GM12892 (cell line): Measurements from ENCODE around the gene NR2C2. TPM values are rescaled to one million over a fixed set of nuclear protein-coding genes. Genes with fewer than 3 reads are reported as not detected.
A peak's percentile ranks its signal among the peaks of the same experiment; 100 is the strongest.
"Not testable (repeated sequence)": the region's sequence is repeated elsewhere in the genome, so short reads cannot be mapped to it uniquely, and the experiment has no call there.

Source experiments
- DNase-seq: peaks from one replicate; pipeline ENCODE4 v3.0.0; 2011; ENCODE audit not compliant: insufficient read length
- FAIRE-seq: peaks from 2 replicates; lab custom pipeline; 2011; peaks lifted over from hg19 to GRCh38; lab: Jason Lieb, UNC
- POLR2A ChIP-seq: IDR thresholded peaks from 2 replicates; pipeline ENCODE4 v1.6.1; 2011; ENCODE audit warnings: low read depth, low read length, control low read depth
- POLR2AphosphoS5 ChIP-seq: IDR thresholded peaks from 2 replicates; pipeline ENCODE4 v1.6.1; 2011; ENCODE audit warnings: low read depth, low read length, control low read depth
- TAF1 ChIP-seq: IDR thresholded peaks from 2 replicates; pipeline ENCODE4 v1.6.1; 2011; ENCODE audit warnings: low read depth, mild to moderate bottlenecking, control low read depth, low read length, borderline replicate concordance
- polyA plus RNA-seq: library from polyadenylated mRNA; unstranded; fragments of >200 nt; gene quantifications from one replicate; pipeline ENCODE4 v1.2.1, GENCODE V29; 2012; ENCODE audit warnings: missing spikeins, inconsistent platforms; ENCODE audit not compliant: missing spikeins

The NR2C2 gene
- polyA plus RNA-seq = 16.0 TPM

DNA sequence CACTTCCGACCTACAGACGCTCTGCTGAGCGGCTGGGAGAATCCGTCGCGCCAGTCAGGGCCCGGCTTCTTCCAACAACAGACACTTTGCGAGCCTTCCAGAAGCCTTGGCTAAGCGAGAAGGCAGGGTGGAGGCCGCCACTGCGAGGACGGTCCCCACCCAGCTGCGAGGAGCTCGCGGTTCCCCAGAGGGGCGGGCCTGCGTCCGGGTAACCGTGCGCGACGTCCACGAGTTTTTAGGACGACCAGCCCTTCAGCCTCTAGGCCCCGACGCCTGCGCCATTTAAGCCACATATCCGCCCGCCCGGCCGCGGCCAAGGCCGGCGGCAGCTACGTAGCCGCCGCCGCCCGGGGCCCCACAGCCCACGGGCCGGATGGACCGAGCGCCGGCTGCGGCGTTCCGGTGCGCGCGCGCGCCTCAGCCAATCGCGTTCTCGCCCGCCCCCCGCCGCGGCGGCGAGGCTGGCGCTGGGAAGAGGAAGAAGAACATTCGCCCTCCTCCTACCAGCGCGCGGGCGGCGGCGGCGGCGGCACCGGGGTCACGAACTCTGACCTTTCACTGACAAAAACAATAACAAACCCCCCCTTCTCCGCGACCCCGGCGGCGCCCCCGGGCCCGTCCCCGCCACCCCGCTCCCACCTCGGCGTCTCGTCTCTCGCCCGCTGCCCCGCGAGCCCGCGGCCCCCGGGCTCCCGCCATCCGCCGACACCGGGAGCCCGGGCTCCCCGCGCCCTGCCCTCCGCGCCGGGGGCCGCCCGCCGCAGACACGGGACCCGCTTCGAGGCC lies at the start of gene NR2C2:
Gene NR2C2, plus strand, starts transcription at position 484 of the 786 bp plus-strand sequence. CDS start 56,332 bp downstream, outside the sequence.
- FAIRE-seq (peak; percentile 96), DNase-seq (peak; percentile 77)
- TF ChIP-seq TAF1 = peak; percentile 51; the same call in 1 of the 2 replicates
- peak; percentile 89 for TF ChIP-seq POLR2A
- peak; percentile 76 for TF ChIP-seq POLR2AphosphoS5

DNA sequence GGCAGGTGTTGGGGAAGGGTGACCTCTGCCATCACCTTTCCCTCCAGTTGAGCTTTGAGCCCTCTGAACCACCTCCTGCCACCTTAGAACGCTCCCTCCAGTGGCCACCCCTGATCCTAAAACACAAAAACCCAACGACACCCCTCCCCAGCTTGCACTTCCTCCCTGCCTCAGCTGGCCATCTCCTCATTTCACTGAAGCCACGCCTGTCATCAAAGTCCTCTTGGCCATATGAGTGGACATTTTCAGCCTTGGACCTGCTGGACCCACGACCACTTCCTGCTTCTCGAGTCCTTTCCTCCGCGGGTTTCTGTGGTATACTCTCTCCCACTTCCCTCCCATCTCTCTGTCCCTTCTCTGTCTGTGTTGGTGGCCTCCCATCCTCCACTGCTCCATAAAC lies 48.5 kb upstream of the NR2C2 start:
- TF ChIP-seq POLR2AphosphoS5 (no peak), TAF1 (no peak), POLR2A (no peak)
- no peak for DNase-seq
- FAIRE-seq = no peak

DNA sequence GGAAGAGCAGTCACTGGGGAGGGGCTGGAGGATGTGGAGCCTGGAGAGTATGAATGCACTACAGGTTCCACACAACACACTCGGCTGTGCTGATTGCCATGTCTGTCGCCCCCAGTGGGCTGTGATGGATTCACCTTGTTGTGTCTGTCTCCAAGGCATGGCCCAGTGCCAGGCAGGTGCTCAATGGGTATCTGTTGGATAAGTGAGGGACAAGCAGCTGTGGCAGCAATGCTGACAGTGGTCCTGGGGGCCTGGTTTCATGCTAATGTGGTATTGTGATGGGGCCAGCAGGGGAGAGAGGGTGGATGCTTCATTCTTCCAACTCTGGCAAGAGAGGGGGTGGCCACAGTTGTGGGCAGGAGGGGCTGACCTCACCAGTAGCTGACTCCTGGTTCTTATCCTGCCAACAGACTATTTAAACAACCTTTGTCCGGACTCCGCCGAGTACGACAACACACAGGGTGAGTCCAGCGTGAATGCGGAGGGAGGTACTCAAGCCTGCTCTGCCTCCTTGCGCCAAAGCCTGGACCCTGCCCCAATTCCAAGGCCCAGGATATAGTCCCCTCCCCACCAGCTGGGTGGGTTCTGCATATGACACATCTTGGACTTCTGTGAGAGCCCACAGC lies 47.3 kb upstream of the NR2C2 start:
- FAIRE-seq (no peak), DNase-seq (no peak)
- TF ChIP-seq TAF1 = no peak
- TF ChIP-seq POLR2A = no peak
- no peak for TF ChIP-seq POLR2AphosphoS5

DNA sequence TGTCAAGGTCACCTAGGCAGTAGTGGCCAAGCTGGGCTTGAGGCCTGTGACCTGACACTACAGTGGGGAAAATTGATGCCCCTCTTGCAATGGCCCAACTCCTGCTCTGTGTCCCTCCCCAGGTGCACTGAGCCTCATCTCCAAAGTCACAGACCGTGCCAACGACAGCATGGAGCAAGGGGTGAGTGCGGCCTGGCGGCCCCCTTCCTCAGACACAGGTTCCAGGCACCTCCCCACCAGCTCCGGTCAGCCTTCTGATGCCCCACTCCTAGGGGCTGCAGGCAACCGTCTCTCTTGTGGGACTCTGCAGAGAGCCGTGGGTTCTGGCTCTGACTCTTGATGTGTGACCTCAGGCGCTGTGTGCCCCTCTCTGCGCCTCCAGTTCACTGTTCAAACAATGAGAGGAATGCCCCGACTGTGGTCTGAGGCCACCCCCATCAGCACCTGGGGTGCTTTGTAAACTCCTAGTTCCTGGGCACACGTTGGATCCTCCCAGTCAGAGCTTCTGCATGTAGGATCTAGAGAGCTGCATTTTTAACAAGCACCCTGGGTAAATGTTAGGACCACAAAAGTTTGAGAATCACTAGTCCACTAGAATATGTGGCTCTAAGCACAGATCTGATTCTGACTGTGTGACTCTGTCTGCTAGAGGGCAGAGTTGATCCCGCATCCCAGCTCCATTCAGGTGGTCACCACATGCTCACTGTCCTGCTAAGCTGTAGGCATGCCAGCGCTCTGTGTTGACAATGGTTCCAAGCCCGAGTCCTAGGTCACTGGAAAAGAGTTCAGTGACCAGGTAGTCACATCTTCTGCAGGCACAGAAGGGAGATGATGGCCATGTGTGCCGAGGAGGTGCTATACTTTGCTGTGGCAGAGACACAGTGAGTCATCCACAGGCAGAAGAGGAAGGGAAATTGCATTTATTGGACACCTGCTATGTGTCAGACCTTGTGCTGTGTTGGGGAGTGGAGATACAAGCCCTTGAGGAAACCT lies 46.2 kb upstream of the NR2C2 start:
- DNase-seq = no peak
- no peak for TF ChIP-seq POLR2A
- TF ChIP-seq TAF1 = no peak
- TF ChIP-seq POLR2AphosphoS5 = no peak
- no peak for FAIRE-seq

DNA sequence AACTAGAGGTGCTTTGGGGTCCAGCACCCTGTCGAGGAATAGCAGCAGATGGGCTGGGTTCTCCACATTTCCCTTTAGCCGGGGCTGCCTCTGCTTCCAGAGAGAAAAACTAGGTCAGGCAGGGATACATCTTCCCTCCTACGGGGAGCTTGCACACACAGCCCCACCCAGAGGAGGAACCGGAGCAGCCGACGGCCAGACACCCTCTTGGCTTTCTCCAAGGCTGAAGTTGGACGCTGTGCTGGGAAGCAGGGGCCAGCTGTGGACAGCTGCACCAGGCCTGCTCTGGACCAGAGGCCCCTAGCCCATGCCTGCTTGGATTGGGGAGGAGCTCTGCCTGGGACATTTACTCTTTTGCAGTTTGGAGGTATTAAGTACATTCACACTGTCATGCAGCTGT lies 44.7 kb upstream of the NR2C2 start:
- TF ChIP-seq TAF1 = no peak
- TF ChIP-seq POLR2A = no peak
- TF ChIP-seq POLR2AphosphoS5 = no peak
- DNase-seq = no peak
- no peak for FAIRE-seq

DNA sequence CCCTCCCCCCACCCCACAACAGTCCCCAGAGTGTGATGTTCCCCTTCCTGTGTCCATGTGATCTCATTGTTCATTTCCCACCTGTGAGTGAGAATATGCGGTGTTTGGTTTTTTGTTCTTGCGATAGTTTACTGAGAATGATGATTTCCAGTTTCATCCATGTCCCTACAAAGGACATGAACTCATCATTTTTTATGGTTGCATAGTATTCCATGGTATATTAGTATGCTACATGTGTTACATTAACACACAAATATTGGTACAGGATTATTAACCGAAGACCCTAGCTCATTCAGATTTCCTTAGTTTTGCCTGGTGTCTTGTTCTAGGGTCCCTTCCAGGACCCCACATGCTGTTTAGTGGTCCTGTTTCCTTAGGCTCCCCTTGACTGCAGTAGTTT lies 43.9 kb upstream of the NR2C2 start:
- not testable (repeated sequence) for FAIRE-seq, DNase-seq

DNA sequence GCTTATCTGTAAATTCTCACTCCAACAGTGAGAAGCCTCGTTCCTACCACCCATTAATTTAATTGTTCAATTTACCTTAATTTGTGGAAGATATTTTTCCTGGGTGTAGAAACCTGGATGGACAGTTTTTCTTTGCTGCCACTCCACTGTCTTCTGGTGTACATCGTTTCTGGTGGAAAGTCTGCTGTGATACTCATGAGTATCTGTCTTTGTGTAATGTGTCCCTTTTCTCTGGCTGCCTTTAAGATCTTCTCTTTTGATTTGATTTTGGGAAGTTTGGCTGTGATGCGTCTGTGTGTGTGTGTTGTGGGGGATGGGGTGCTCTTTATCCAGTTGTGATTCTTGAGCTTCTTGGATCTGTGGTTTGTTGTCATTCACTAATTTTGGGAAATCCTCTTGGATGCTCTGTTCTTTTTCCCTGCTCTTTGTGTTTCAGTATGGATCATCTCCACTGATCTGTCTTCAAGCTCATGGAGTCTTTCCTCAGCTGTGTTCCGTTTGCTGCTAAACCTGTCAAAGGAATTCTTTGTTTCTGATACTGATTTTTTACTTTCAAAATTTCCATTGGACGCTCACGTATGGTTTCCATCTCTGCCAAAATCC lies 42.2 kb upstream of the NR2C2 start:
- FAIRE-seq (no peak), DNase-seq (no peak)
- no peak for TF ChIP-seq TAF1
- no peak for TF ChIP-seq POLR2AphosphoS5

DNA sequence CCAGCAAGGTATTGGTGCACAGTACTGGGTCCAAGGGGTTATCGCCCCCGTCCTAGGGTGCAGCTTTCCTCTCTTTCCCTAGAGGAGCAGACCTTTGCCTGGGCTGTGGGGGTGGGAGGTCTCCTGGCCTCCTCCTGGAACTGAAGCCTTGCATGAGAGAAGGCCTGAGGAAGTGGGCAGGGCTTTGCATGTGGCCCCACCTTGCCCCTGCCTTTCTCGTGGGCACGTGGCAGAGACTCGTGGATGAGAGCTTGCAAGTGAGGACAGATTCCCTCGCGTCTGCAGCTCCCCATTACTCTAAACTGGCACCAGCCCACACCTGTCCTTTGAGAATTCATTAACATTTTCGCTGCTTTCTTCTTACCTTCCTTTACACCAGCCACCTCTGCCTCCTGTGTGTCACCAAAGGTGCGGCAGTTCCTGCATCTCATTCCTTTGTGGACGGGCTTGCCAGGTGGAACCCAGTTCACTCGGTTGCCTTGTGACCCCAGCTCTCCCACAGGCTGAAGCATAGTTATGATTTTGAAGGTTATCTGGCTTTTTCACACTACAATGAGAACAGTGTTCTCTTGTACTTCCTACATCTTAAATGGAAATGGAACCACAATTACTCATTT lies 40.9 kb upstream of the NR2C2 start:
- DNase-seq (no peak), FAIRE-seq (no peak)
- TF ChIP-seq TAF1 = no peak
- TF ChIP-seq POLR2A = no peak
- no peak for TF ChIP-seq POLR2AphosphoS5

DNA sequence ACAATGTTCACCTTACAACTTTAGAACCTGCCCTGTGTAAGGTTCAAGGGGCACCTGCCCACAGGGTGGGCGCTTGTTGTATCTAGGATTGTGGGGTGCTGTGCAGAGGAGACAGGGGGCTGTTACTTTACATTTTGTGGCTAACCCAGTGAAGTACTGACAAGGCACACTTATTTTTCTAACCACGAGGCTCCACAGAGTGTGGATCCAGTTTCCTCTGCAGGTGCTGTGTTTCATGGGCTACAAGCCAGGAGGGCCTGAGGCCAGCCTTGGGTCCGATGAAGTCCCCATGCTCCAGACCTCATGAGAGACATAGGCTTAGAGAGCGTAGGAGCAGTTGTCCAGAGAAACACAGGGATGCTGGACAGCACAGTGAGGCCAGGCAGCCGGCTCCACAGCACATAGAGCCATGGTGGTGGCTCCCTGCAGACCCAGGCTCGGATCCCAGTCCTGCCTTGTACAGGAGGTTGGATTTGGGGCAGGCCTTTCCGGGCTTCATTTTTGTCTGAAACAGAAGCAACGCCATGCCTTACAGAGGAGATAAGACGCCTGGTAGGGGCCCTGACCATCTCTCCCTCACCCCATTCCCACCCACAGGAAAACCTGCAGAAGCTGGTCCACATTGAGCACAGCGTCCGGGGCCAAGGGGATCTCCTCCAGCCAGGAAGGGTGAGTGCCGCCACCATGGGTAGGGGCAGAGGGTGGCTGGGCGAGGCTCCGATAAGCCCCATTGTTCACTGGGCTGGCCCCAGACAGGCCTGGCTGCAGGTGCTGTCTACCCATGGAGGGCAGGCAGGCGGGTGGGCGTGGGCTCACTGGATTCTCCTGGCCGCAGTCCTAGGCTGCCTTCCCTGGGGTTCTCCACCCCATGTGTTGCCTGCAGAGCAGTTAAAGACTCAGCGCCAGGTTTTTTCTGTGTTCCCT lies 40.1 kb upstream of the NR2C2 start:
- DNase-seq (no peak), FAIRE-seq (no peak)
- TF ChIP-seq POLR2AphosphoS5 = no peak
- no peak for TF ChIP-seq TAF1
- TF ChIP-seq POLR2A = no peak

DNA sequence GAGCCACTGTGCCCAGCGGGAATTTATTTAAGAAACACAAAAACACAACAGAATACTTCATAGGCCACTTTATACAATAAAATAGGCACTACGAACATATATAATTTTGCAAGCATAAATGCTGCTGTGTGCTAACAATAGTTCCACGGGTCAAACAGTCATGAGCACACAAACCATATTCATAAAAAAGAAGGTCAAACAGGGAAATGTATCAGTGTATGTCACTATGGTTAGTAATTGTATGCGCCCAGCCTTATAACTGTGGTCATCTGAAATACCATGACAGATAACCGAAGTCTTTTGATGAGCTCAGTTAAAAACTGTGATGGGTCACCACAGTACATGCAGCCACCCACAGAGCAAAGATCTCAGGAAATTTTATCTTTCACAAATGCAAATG lies 38.1 kb upstream of the NR2C2 start:
- FAIRE-seq = no peak
- TF ChIP-seq POLR2A = no peak
- no peak for TF ChIP-seq TAF1
- TF ChIP-seq POLR2AphosphoS5 = no peak
- no peak for DNase-seq
